CD4-positive, alpha-beta T cell treated with Interferon gamma for 1 hour (primary cell): ENCODE results near the gene MICAL2.

Source experiments
- DNase-seq: peaks from one replicate; pipeline ENCODE4 v3.0.0-alpha.2; 2020

Gene MICAL2

DNA sequence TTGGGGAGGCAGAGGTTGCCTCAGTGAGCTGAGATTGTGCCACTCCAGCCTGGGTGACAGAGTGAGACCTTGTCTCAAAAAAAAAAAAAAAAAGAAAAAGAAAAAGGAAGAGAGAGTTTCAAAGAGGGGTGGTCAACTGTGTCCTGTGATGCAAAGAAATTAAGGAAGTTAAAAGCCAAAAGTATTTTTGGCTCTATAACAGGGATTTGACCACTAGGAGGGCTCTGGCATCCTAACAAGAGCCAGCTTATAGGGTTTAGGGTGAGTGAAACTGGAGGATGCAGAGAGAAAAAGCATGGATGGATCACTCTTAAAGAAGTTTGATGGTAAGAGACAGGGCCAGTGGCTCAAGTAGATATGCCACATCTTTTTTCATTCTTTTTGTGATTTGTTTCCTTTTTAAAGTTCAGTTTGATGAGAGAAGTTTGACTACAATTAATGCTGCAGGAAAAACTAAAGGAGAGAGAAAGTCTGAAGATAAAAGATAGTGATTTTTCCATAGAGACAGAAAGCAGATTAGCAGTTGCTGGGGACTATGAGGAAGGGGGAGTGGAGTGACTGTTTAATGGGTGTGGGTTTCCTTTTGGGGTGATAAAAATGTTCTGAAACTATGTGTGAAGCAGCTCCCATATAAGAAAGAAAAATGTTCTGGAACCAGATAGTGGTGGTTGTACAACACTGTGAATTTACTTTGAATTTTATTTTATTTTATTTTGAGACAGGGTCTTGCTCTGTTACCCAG lies 11.1 kb upstream of the MICAL2 start:
- no peak for DNase-seq

DNA sequence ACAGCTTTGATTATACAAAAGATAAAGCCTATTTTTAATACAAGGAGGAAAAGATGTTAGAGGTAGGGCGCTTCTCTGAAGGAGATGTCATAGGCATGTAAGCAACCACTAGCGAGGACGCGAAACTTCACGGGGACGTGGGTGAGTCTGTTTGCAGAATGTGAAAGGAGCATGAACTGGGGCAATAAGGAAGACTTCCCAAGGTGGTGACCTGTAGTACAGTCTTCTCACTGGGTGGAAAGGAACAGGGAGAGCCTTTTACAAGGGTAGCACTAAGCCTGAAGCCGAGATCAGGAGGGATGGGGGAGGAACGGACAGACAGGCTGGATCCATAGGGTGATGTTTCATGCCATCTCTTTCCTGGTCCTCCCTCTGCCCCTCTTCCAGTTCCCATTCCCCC lies 10.0 kb upstream of the MICAL2 start:
- no peak for DNase-seq

DNA sequence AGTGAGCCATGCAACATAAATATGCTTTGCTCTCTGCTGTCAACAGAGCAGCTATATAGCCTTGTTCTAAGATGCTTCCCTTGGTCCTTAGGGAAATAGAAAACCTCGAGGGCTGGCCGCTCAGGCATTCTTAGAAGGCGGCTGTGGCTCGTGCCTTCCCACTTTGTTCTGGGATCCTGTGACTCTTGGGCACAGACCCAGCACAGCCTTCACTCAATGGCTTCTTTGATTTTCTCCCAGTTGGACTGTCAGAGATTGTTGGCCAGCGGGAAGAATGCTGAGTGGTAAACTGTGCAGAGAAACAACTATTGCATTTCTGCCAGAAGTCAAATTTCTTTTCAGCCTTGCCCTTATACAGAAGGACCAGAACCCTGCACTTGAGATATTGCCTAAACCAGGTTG lies 9.5 kb upstream of the MICAL2 start:
- no peak for DNase-seq

DNA sequence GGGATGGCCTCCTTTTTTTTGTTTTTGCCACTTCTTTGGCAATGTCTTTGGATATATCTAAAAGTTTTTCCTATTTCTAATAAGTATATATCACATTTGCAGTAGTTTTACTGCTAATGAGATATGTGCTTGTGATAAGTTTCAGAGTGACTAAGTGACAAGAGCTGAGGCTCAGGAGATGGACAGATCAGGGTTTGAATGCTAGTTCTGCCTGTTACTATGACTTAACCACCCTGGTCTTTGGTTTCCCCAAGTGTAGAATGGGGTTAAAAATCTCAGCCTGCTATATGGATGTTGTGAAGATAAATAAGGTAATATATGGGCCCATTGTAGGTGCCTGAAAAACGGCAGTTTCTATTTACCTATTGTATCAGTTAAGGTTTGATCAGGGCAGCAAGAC lies 9.1 kb upstream of the MICAL2 start:
- no peak for DNase-seq

DNA sequence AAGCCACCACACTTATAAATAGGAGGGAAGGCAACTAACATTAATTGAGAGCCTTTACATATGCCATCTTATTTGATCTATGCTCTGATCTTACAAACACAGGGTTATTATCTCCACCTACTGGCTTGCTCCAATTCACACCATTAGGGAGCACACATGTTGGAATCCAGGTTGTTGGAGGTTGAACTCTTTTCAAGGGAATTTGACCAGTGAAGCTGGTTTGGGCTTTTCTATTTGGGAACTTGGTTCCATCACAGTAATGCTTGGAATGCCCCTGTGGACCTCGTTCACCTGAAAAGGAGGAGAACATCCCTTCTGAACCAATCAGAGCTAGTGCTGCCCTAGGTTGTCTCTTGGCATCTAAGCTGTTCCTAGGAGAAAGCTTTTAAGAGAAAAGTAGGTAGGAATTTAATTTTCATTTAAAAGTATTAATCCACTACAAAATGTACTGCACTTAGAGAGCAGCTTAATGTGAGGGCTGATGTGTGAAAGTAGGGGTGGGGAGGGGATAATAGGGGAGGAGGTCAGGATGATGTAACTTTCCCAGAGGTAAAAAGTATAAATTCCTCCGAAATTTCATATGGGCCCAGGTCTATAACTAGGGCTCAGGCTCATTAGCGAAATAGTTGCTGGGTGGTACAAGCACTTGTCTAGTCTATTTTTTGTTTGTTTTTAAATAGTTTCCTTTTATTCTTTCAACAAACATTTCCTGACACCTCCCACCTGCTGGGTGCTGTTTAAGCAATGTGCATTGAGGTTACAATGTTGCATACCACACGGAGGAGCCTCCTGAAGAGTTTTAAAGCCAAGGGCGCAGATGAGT lies 7.6 kb upstream of the MICAL2 start:
- DNase-seq: no peak

DNA sequence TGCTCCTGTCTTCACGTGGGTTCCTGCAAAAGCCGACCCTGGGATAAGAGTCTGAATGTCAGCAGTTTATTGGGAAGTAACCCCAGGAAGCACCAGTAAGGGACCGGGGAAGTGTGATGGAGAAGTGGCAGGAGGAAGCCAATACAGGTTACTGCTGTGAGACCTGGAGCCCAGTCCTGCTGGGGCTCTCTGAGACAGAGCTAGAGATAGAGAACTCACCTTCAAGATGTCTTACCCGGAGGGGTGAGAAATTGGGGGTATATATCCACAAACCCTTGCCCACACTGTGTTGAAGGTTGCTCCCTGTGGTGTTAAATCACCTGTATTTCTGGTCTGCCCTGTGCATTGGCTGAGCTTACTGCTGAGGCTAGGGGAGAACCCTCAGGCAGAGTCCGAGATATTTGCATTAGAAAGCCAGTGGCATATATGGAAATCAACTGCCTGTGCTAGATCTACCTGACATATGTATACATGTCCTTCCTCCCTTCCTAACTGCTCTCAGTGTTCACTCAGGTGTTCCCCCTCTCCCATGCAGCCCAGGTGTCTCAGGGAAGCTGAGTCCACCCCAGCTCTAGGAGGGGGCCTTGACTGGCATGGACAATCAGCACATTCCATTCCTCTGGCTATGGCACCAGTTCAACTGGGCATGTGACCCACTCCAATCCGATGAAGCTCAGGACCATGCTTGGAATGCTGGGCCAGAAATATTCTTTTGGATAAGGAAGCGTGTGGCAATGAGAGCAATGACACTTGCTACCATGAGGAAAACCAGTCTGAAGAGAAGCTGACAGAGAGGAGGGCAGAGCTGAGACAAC lies 6.8 kb upstream of the MICAL2 start:
- DNase-seq: no peak

DNA sequence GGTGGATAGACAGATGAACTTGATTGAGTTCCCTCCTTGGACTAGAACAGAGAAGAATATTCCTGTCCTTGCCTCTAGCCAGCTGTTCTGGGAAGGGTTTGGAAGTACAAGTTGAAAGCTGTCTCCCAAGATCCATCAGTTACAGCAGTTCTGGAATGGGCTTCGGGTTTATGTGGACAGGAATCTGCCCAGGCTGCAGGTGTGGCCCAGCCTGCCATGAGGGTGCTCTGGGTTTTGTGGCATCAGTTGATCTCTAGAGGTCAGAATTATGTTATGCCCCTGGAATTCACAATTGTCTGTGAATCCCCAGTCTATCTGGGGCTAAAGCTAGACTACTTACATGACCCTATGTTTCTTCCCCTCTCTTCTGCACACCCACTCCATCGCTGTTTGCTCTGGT lies 4.9 kb upstream of the MICAL2 start:
- DNase-seq: no peak

DNA sequence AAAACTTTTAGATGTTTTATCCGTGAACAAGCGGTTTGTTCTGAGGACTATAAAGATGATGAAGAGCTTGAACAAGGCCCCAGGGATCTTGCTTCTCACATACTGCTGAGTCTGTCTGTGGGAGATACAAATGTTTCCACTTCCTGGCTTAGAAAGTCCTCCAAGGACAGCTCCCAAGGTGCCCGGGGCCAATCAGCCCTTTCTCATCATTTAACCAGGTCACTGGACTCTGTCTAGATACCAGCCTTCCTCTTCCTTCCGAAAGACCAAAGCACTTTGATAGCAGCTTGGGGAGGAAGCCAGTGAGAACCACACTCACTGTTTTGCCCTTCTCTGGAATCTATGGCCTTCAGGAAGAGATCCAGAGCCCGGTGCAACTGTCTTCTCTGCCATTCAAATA lies 4.3 kb upstream of the MICAL2 start:
- DNase-seq: no peak

DNA sequence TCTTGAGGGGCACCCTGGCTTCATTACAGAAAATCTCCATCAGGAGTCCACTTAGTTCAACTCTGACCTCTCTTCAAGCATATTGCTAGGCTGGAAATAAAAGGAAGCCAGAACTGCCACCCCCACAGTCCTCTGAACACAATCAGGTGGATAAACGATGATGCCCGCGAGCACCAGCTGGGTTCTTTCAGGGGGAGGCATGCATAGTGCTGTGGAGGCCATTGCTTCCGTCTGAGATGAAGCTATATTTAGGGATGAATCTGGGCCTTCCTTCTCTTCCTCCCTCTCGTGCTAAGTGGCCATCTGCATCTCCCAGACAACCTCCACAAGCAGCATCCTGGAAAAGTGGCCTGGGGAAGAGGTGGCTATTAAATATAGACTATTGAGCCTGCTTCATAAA lies 3.9 kb upstream of the MICAL2 start:
- no peak for DNase-seq

DNA sequence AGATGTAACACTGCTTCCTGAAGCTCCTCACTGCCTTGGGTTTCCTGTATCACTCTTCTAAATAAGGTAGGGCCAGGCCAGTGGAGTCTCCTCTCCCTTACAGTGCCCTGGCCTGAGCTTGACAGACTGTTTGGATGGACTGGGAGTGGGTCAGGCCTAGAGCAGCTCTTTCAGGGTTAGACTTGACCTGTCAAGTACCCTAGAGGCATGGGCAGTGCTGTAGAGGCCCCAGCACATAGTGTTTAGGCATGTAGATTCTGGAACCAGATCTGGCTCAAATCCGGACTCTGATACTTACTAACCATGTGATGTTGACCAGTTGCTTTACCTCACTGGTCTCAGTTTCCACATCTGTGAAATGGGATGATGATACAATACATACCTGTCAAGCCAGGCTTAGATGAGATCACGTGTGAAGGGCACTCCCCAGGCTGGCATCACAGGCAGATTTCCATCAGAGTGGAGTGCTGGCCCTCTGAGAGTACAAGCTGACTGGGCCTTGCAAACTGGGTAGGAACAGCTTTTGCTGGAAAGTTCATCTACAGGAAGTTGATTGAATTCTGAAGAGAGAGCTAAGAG lies 1.4 kb upstream of the MICAL2 start:
- no peak for DNase-seq

DNA sequence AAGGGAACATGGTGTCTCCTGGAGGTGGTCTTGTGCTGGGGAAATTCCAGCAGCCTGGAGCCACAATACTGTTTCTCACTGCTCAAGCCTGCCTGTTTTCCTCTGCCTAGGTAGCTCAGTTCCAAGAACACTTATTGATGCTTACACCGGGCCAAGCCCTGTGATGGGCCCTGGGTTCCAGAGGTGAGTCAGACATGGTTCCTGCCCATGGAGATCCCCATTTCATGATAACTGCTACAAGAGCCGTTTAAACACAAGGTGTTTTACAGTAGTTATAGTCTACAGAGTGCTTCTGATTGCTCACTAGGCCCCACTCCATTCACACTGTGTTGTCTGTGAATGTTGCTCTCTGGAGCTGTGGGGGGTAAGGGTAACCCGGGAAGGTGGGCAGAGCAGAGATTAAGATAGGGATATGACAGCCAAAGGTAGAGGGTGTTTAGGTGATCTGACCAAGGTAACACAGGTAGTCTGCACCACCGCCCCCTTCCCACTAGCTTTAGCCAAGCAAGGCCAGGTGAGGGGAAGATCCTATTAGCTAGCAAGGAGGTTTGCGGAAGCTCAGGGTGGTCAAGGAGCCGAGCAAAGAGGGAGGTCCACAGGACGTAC lies 696 bp upstream of the MICAL2 start:
- no peak for DNase-seq

DNA sequence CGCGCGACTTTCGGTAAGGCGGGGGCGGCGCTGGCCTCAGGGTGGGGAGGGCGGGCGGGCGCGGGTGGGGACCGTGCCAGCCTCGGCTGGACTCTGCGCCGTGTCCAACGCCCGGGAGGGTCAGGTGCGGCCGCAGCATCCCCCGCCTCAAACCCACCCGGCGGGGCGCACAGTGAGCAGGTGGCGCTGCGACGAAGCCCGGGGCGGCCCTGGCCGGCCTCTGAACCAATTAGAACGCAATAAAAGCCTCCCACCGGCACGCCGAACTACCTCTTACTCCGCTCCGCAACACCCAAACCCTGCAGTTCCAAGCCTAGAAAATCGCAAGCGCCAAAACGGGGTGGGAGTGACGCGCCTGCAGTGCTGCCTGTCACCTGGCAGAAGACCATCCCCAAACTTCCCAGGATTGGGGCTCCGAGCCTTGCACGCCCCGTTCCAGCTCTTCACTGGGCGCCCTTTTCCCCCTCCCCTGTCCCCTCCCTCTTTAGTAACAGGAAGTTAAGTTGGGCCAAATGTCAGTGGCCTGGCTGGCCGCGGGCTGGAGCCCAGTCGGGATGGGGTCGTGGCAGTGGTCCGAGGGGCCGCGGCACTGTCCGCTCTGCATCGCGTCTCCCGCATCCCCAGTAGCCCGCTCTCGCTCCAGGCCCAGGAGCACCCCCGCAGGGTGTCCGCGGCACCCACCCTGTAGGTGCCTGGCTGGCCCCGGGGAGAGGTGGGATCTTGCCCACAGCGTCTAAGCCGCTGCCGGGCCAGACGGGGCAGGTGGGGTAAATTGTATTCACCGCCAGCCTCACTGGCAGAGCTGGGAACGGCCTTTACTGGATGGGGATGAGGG lies 541 bp downstream of the MICAL2 start:
- DNase-seq: no peak

DNA sequence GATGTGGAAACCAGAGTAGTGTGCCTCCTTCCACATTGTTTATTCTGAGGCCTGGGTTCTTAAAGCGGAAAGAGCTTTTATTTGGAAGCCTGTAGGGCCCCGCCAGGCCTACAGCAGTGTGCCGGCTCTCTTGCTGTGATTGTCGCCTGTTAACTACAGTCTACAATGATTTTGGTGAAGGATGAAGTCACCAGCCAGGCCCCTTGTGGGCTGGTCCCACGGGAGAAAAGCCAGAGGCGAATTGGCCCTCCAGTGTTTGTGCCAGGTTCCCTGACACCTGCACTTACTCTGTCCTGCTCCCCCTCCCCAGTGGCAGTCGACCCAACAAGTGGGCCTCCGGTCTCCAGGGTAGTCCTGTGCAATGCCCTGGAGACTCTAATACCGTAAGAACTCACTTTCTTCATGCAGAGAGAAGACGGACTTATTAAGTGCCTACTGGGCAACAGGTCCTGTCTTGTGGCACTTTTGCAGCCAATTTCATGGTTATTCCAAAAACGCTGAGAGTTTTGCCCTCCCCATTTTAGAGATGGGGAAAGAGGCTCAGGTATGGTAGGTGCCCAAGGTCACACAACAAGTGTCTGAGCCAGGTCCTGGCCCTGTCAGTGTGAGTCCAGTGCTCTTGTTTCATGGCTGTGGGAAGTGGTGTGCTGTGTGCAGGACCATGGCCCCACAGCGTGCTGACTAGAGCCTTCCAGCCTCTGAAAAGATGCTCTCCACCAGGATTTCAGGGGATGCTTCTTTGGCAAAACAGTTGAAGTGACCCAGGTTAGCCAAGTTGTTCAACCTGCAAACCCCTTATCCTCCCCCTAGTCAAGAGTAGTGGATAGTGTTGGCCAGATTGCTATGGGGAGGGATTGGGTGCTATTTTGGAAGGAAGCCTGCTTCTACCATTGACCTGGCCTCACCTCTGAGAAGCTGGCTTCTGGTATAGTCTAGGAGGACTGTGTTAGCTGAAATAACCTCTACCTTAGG lies 1.4 kb downstream of the MICAL2 start:
- DNase-seq: no peak

DNA sequence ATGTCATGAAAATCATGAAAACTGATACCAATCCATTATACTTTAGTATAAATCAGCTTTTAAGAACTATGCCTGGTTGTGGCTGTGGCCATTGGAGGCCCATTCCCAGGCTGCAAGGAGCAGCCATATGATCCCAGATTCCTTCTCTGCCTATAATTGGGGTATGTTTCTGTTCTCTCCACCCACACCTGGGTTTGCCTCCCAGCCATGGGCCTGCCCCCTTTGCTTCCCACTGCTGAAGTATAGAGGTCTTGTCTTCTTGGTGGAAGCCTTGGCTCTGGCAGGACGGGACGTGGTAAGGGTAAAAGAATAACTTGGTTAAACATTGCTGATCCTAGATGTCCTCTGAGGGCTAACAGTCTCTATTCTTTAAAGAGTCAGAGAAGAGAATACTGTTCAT lies 2.4 kb downstream of the MICAL2 start:
- no peak for DNase-seq

DNA sequence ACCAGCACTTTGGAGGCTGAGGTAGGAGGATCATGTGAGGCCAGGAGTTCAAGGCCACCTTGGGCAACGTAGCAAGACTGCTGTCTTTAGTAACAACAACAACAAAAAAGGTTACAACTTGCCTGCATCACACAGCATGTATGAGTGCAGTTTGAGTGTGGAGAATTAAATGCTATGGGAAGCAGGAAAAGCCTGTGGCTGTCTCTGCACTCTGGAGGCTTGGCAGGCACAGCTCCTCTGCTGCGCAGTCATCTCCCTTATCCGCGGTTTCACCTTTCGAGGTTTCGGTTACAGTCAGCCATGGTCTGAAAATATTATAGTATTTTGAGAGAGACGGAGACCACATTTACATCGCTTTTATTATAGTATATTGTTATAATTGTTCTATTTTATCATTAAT lies 2.9 kb downstream of the MICAL2 start:
- DNase-seq: no peak

DNA sequence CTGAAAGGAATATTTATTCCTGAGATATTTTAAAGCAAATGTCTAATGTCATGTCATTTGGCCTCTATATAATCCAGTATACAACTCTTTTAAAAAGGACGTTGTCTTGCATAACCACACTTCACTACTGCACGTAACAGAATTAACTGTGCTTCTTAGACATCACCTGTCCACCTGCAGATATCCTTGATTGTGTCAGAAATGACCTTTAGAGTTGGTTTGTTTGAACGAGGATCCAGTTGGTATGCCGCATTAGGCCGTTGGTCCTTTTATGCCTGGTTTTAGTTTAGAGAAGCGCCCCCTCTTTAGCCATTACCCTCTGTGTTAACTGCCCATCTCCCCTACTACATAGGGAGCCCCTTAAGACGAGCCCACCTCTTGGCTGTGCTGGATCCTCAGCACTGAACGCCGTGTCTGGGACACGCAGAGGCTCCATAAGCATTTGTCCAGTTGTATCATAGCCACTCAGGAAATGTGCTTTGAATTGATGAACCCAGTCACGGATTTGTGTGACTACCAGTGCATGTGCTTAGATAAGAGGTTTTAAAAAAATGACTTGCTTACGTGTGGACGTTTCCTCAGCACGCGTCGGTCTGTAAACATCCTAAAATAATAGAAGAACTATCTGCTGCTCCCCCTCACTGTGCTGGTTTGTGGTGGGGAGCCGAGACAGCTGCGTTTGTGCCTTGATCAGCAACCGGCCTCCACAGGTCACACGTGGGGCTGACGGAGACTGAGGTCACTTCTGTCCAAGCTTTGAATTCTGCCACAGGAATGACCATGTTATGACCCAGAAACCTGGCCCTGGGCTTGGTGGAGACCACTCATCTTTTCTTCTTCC lies 4.0 kb downstream of the MICAL2 start:
- DNase-seq: no peak

DNA sequence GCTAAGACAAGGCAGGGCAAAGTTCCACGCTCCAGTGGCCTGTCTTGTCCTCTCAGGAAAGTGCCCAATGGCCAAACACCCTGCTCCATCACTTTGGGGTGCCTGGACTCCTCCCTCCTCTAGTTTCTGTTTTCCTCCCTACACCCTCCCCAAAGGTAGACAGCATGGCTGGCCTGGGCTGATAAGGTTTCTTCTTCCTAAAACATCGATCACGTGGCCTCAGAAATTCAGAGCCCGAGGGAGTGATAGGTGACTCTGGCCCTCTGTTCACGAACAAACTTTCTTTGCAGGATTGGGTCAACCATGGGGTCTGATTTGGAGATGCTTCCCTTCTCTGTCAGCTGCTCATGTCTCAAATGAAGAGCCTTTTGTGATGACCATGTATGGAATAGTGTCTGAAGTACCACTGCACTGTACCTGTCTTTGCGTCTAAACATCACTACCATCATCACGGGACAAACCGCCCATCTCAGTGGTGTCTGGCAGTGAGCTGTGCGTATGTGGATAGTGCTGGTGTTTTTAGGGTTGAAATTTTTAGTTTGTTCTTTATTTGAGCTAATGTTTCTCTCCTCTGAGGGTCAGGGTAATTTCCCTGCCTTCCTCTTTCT lies 6.1 kb downstream of the MICAL2 start:
- no peak for DNase-seq

DNA sequence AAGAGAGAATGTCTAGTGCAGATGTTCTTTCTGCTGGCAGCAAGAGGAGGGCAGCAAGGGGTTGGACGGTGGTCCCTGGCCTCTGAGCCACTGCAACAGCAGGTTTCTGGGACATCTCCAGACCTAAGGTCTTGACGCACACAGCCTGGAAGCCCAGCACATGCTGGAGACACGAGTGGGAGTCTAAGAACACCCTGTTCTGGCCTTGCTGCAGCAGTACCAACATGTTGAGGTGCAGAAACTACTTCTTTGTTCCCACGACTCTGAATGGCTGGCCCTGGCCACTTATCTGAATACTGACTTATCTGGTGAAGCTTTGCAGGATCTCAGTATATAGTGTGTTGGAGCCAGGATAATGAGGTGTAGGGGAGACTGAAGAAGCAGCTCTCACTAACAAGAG lies 6.8 kb downstream of the MICAL2 start:
- no peak for DNase-seq

DNA sequence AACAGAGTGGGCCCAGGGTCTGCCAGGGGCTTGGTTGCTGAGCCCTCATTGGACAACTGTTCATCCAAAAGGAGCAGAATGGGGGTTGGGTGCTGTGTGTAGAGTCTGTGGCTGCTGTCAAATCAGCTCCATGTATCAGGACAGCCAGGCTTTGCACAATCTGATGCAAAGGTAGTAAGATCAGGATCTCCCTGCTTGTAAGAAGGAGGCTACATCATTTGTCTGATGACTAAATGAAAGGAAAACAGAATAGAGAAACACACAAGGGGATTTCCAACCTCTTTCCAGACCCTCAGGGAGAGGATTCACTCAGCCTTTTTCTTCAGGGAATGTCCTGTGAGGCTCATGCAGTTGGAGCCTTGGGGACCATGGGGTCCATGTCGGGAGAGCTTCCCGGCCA lies 7.2 kb downstream of the MICAL2 start:
- DNase-seq: no peak
